Measurements from ENCODE around the gene IDNK.

DNA sequence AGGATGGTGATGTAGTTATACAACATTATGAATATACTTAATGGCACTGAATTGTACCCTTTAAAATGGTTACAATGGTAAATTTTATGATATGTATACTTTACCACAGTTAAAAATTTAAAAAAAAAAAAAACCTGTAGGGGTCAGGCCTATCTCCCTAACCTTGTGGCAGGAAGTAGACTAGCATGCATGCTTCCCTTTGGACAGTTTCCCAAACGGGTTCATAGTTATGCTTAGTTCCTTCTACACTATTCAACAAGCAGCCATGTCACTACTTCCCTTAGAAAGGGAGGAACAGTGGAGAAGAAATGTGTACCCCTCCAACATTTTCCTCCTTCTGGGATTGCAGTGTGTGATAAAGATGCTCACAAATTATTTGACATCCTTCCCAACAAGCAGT is 32.5 kb downstream of the IDNK start:
- TF ChIP-seq POLR2A (IDR thresholded peaks at IDR 0.05; ENCODE audit: low read depth, low read length), result no peak
- TF ChIP-seq POLR2AphosphoS5 (IDR thresholded peaks at IDR 0.05; ENCODE audit: low read depth, low read length), result no peak
- TF ChIP-seq TAF1 (IDR thresholded peaks at IDR 0.05; ENCODE audit: low read depth, low read length), result no peak
- TF ChIP-seq POU2F2 (IDR thresholded peaks at IDR 0.05; ENCODE audit: low read depth, low read length), result no peak
- no peak for TF ChIP-seq PAX5 (IDR thresholded peaks at IDR 0.05; ENCODE audit: insufficient read depth, low read length, severe bottlenecking)
- no peak for TF ChIP-seq SPI1 (IDR thresholded peaks at IDR 0.05; ENCODE audit: low read depth, low read length)
